GM21526 (cell line): ENCODE measurements around the gene CENPF.

Experiments used
- ATAC-seq: cut with Tn5 transposase; IDR thresholded peaks from one replicate; pipeline ENCODE4 v1.9.1; 2021; ENCODE audit warnings: moderate library complexity; ENCODE audit not compliant: unreplicated experiment, low FRiP score

Gene CENPF

DNA sequence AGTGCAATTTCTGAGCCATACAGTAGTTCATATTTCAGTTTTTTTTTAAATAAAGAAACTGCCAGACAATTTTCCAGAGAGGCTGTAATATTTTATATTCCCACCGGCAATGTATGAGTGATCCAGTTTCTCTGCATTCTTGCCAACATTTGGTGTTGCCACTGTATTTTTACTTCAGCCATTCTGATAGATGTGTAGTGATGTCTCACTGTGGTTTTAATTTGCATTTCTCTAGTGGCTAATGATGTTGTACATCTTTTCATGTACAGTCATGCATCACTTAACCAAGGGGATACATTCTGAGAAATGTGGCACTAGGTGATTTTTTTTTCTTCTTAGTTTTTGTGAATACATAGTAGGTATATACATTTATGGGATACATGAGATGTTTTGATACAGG is 99.6 kb downstream of the CENPF start:
- no peak for ATAC-seq

DNA sequence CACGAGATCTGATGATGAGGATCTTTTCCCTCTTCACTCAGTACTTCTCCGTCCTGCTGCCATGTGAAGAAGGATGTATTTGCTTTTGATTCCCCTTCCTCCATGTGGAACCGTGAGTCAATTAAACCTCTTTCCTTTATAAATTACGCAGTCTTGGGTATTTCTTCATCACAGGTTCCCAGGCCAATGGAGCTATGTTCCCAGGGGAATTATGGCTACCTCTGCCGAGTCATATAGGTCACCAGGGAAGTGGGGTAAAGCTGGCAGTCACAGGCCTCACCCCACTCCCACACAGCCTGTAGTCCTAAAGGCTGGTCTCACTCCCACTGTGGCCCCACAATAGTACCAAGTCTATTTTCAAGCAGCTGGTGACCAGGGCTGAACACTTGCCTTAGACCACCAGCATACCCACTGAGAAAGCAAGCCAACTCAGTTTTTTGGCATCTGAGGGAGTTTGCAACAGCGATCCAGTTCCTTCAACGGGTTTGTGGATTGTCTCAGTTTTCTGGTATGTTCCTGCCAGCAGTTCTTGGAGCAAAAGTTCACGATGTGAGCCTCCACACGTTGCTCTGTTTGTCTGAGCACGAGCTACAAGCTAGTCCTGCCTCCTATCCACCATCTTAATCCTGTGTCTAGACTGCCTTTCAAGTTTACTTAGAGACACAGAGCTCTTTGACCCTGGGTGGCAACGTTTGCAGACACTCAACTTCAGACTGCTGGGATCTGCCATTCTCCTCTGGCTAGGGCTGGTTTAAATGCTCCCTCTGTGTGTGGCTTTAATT is 104.5 kb downstream of the CENPF start:
- ATAC-seq, result no peak

DNA sequence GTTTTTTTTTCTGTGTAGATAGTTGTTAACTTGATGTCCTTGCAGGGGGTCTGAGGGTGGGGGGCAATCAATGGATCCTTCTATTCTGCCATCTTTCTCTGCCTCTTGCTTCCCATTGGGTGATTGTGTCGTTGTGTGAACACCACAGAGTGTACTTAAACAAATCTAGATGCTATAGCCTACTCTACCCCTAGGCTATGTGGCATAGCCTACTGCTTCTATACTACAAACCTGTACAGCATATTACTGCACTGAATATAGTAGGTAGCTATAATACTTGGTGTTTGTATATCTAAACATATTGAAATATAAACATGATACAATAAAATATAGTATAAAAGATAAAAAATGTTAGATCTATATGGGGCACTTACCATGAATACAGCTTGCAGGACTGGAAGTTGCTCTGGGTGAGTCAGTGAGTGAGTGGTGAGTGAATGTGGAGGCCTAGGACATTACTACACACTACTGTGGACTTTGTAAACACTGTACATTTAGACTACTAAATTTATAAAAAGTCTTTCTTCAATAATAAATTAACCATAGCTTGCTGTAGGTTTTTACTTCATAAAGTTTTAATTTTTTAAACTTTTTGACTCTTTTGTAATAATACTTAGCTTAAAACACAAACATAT is 105.4 kb downstream of the CENPF start:
- no peak for ATAC-seq

DNA sequence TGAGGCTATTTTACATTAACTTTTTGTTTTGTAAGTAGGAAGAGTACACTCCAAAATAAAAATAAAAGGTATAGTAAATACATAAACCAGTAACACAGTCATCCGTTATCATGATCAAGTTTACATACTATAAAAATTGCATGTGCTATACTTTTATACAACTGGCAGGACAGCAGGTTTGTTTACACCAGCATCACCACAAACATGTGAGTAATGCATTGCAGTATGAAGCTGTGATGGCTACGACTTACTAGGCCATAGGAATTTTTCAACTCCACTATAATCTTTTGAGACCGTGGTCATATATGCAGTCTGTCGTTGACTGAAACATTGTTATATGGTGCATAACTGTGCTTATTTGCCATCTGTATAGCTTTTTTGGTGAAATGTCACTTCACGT is 106.2 kb downstream of the CENPF start:
- no peak for ATAC-seq

DNA sequence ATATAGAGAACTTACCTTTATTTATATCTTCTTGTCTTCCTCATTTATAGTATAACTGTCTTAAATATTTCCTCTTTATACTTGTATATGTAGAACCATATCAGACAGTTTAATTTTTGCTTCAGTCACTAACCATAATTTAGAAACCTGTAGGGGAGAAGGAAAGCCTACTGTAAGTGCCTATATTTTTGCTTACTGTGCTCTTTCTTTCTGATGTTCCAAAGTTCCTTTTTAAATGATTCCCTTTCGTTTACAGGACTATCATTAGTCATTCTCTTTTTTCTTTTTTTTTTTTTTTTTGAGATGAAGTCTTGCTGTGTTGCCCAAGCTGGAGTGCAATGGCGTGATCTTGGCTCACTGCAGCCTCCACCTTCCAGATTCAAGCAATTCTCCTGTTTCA is 109.7 kb downstream of the CENPF start:
- ATAC-seq, result no peak
